Type B pancreatic cell (in vitro differentiated cells): ENCODE data around the gene DFFA. TPM values are rescaled to one million over a fixed set of nuclear protein-coding genes. Genes with fewer than 3 reads are reported as not detected.

ENCODE experiments used
- DNase-seq: peaks from one replicate; pipeline ENCODE4 v3.0.0; 2021; ENCODE audit warnings: mixed read lengths; ENCODE audit not compliant: unreplicated experiment; ENCODE audit errors: extremely low spot score
- H3K27ac Mint-ChIP-seq: 2 replicates; pipeline ENCODE4 v1.8.0; 2021; ENCODE audit warnings: mild to moderate bottlenecking, mixed read lengths
- H3K27me3 Mint-ChIP-seq: 2 replicates; pipeline ENCODE4 v1.8.0; 2021; ENCODE audit warnings: mixed read lengths
- H3K36me3 Mint-ChIP-seq: 2 replicates; pipeline ENCODE4 v1.8.0; 2021; ENCODE audit warnings: mixed read lengths
- H3K4me1 Mint-ChIP-seq: one replicate; pipeline ENCODE4 v1.8.0; 2021; ENCODE audit warnings: mixed read lengths; ENCODE audit not compliant: unreplicated experiment
- H3K4me3 Mint-ChIP-seq: 2 replicates; pipeline ENCODE4 v1.8.0; 2021; ENCODE audit warnings: mild to moderate bottlenecking, mixed read lengths
- H3K9me3 Mint-ChIP-seq: 2 replicates; pipeline ENCODE4 v1.8.0; 2021; ENCODE audit warnings: mixed read lengths
- CTCF ChIP-seq: fragments of 200-600 bp; sonication (generic); conservative IDR thresholded peaks from 2 replicates; pipeline ENCODE4 v1.5.0; 2021; ENCODE audit warnings: antibody characterized with exemption, mild to moderate bottlenecking
- total RNA-seq: library from RNA; stranded (reverse); gene quantifications from 2 replicates; pipeline ENCODE4 v1.2.1, GENCODE V29; 2021; ENCODE audit warnings: low replicate concordance

Gene DFFA
- total RNA-seq, 1 donor from 2014 or later = 52.8 TPM

DNA sequence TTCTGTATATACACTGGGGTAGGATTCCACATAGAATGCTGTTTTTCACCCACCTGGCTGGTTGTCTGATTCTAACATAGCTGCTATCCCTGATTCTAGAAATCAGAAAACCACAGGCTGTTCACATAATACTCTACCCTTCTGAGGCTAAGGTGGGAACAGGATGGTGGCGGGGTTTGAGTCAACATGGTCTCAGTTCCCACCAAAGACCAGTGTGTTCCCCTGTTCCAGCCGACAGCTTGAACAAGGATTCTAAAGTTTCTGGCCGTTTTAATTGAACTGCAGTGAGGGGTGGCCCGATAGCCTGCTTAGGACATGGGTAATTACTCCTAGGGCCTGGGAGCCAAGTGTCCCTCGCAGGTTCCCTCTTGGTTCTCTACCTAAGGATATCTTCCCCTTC is 40.9 kb upstream of the DFFA start:
- no peak overlapping the region for H3K4me3 Mint-ChIP-seq
- H3K36me3 Mint-ChIP-seq = no peaks in the 10 kb centered on the region
- H3K27ac Mint-ChIP-seq = no peak overlapping the region
- DNase-seq = no peak
- peaks cover 62% of the 10 kb centered on the region for H3K4me1 Mint-ChIP-seq
- no peaks in the 10 kb centered on the region for H3K27me3 Mint-ChIP-seq
- no peak for TF ChIP-seq CTCF
- H3K9me3 Mint-ChIP-seq = no peaks in the 10 kb centered on the region

DNA sequence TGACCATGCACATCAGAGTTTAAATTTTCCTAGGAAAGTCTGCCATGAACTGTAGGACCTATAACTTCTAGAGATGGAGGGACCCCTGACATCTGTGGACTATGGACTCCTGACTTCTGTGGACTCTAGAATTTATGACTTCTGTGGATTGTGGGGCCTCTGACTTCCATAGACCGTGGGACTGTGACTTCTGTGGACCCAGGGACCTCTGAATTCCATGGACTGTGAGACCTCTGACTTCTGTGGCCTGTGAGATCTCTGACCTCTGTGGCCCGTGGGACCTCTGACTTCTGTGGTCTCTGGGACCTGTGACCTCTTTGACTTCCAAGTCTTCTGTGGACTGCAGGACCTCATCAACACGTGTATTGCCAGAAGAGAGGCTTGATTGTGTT is 39.2 kb upstream of the DFFA start:
- H3K4me1 Mint-ChIP-seq = peaks cover 63% of the 10 kb centered on the region
- H3K27ac Mint-ChIP-seq = no peak overlapping the region
- no peaks in the 10 kb centered on the region for H3K27me3 Mint-ChIP-seq
- H3K4me3 Mint-ChIP-seq = no peak overlapping the region
- no peaks in the 10 kb centered on the region for H3K36me3 Mint-ChIP-seq
- no peak for DNase-seq
- no peak for TF ChIP-seq CTCF
- no peaks in the 10 kb centered on the region for H3K9me3 Mint-ChIP-seq

DNA sequence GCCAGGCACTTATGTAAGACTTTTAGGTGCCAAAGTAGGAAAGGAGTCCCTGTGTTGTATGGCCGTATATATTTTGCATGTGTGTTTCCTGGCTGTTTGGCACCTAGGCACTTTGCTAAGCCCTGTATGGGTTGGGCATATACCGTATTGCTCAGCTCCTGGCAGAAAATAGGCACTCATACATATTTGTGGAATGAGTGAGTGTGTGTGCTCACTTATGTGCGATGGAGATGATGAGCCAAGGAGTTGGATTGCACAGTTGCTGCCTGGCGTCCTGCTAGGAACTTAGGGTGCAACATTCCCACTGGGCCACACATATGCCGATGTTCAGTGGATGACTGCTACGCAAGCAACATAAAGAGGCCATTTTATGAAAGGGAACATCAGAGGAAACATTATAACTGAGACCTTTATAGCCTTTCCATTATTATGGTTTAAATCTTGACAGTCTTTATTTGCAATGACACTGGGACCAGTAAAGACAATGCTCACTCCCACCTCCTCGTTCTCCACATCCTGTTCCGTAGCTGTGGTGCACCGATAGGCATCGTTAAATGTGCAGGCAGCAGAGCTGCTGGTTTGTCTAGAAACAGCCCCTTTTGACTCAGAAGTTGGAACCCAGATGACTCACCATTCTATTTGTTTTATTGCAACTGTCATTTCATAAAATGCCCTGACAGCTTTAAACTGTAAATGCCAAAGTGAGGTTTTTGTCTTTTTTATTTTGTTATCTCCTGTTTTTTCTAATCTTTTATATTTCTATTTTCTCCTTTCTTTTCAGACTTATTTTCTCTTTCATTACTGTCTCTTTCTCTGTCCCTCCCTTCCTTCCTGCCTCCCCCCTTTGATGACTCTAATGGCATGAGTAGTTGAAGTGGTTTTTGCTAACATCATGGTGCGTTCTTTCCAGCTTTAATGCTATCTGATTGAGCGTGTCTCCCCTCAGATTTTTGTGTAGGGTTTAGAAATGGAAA is 38.5 kb upstream of the DFFA start:
- no peaks in the 10 kb centered on the region for H3K9me3 Mint-ChIP-seq
- no peak for DNase-seq
- peak overlapping the region; percentile 32 for H3K4me3 Mint-ChIP-seq
- H3K27ac Mint-ChIP-seq = peak overlapping the region; percentile 27
- no peaks in the 10 kb centered on the region for H3K27me3 Mint-ChIP-seq
- H3K4me1 Mint-ChIP-seq = peaks cover 60% of the 10 kb centered on the region
- H3K36me3 Mint-ChIP-seq = no peaks in the 10 kb centered on the region
- TF ChIP-seq CTCF = no peak

GRCh38 chr1:10509809-10510509 is 37.6 kb upstream of the DFFA start:
- no peaks in the 10 kb centered on the region for H3K9me3 Mint-ChIP-seq
- no peaks in the 10 kb centered on the region for H3K36me3 Mint-ChIP-seq
- no peak for DNase-seq
- no peaks in the 10 kb centered on the region for H3K27me3 Mint-ChIP-seq
- H3K4me3 Mint-ChIP-seq = peak overlapping the region; percentile 3
- peaks cover 56% of the 10 kb centered on the region for H3K4me1 Mint-ChIP-seq
- no peak overlapping the region for H3K27ac Mint-ChIP-seq
- no peak for TF ChIP-seq CTCF

DNA sequence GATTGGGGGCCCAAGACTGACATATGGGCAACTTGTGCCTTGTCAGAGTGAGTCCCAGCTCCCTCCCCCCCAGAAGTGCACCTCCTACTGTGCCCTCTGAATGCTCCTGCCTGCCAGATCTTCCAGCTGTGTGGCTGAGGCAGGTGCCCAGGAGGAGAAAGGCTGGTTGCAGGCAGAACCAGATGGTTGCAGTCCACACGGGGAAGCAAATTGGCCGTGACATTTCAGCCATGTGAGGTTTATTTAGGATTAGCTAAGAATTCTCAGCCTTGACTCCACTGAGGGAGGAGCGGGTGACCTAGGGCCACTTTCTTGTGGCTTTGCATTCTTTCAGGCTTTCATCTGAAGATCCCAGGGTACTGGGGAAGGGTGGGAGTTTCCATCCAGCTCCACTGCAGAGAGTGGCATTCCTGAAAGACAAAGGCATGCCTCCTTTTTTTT is 36.2 kb upstream of the DFFA start:
- Mint-ChIP-seq H3K27ac (no peak overlapping the region), H3K36me3 (no peaks in the 10 kb centered on the region)
- DNase-seq = no peak

More for the DNA sequence above, 36.2 kb upstream of the DFFA start:
- H3K4me3 Mint-ChIP-seq = no peak overlapping the region
- no peak for TF ChIP-seq CTCF
- H3K9me3 Mint-ChIP-seq = no peaks in the 10 kb centered on the region
- peaks cover 49% of the 10 kb centered on the region for H3K4me1 Mint-ChIP-seq
- H3K27me3 Mint-ChIP-seq = no peaks in the 10 kb centered on the region
